Liver (tissue), 9 donors: ENCODE results near the gene PPM1L. TPM values are rescaled to one million over a fixed set of nuclear protein-coding genes. Genes with fewer than 3 reads are reported as not detected.

Experiments
- DNase-seq: peaks from one replicate; pipeline ENCODE4 v3.0.0-alpha.2; 2017; ENCODE audit warnings: low spot score
- H3K27ac ChIP-seq, 2 donors: one replicate each; pipeline ENCODE4 v1.7.0; 2013; ENCODE audit warnings: inconsistent platforms in 2 of 2, low read length in 2 of 2, control low read depth in 1 of 2, low read depth in 1 of 2, mild to moderate bottlenecking in 1 of 2
- H3K27me3 ChIP-seq, 4 donors: one replicate each; pipeline versions ENCODE4 v1.6.1 to v1.7.0; 2013; ENCODE audit warnings: low read length in 3 of 4, inconsistent platforms in 1 of 4, mild to moderate bottlenecking in 1 of 4, moderate library complexity in 1 of 4; ENCODE audit not compliant: control insufficient read depth in 4 of 4, insufficient read depth in 4 of 4
- H3K36me3 ChIP-seq, 4 donors: one replicate each; pipeline versions ENCODE4 v1.6.1 to v1.7.0; 2013; ENCODE audit warnings: low read length in 3 of 4, mild to moderate bottlenecking in 3 of 4, low read depth in 1 of 4, moderate library complexity in 1 of 4; ENCODE audit not compliant: control insufficient read depth in 4 of 4, insufficient read depth in 3 of 4
- H3K4me1 ChIP-seq, 4 donors: one replicate each; pipeline versions ENCODE4 v1.6.1 to v1.7.0; 2013; ENCODE audit warnings: low read length in 3 of 4, mild to moderate bottlenecking in 3 of 4, moderate library complexity in 1 of 4; ENCODE audit not compliant: control insufficient read depth in 4 of 4, insufficient read depth in 4 of 4
- H3K4me3 ChIP-seq, 3 donors: one replicate each; pipeline versions ENCODE4 v1.6.1 to v1.7.0; 2013; ENCODE audit warnings: low read length in 3 of 3, control low read depth in 1 of 3, low read depth in 1 of 3, mild to moderate bottlenecking in 1 of 3
- H3K9ac ChIP-seq, 2 donors: one replicate each; pipeline ENCODE4 v1.7.0; 2013; ENCODE audit warnings: low read length in 2 of 2, mild to moderate bottlenecking in 2 of 2, moderate library complexity in 2 of 2, control low read depth in 1 of 2, low read depth in 1 of 2
- H3K9me3 ChIP-seq, 4 donors: one replicate each; pipeline versions ENCODE4 v1.6.1 to v1.7.0; 2013; ENCODE audit warnings: low read length in 3 of 4; ENCODE audit not compliant: control insufficient read depth in 4 of 4
- CTCF ChIP-seq: fragments of 150-350 bp; IDR thresholded peaks from 2 replicates; pipeline ENCODE4 v1.5.1; 2017; ENCODE audit warnings: improper control_type of control experiment, low read depth, low read length; ENCODE audit not compliant: missing input control
- FOXA1 ChIP-seq: IDR thresholded peaks from 2 replicates; pipeline ENCODE4 v1.6.1; 2016; ENCODE audit warnings: antibody characterized with exemption
- FOXA2 ChIP-seq: IDR thresholded peaks from 2 replicates; pipeline ENCODE4 v1.6.1; 2016; ENCODE audit warnings: antibody characterized with exemption
- GABPA ChIP-seq, 2 donors: IDR thresholded peaks in 1 of 2; conservative IDR thresholded peaks in 1 of 2; 2 replicates each; pipeline ENCODE4 v1.6.1; 2016; ENCODE audit warnings: antibody characterized with exemption in 2 of 2, mild to moderate bottlenecking in 1 of 2, moderate library complexity in 1 of 2
- HNF4A ChIP-seq, 2 donors: conservative IDR thresholded peaks; 2 replicates each; pipeline ENCODE4 v1.6.1; 2016; ENCODE audit warnings: antibody characterized with exemption in 2 of 2, mild to moderate bottlenecking in 2 of 2
- HNF4G ChIP-seq: IDR thresholded peaks from 2 replicates; pipeline ENCODE4 v1.6.1; 2016; ENCODE audit warnings: antibody characterized with exemption
- JUND ChIP-seq, 2 donors: IDR thresholded peaks; 2 replicates each; pipeline ENCODE4 v1.6.1; 2016; ENCODE audit warnings: antibody characterized with exemption in 2 of 2
- MAX ChIP-seq: IDR thresholded peaks from 2 replicates; pipeline ENCODE4 v1.6.1; 2016; ENCODE audit warnings: antibody characterized with exemption
- NR2F2 ChIP-seq: IDR thresholded peaks from 2 replicates; pipeline ENCODE4 v1.6.1; 2016; ENCODE audit warnings: antibody characterized with exemption
- RAD21 ChIP-seq, 2 donors: IDR thresholded peaks; 2 replicates each; pipeline ENCODE4 v1.6.1; 2016; ENCODE audit warnings: antibody characterized with exemption in 2 of 2, mild to moderate bottlenecking in 2 of 2
- REST ChIP-seq: IDR thresholded peaks from 2 replicates; pipeline ENCODE4 v1.6.1; 2016; ENCODE audit warnings: antibody characterized with exemption, mild to moderate bottlenecking
- RXRA ChIP-seq, 2 donors: IDR thresholded peaks; 2 replicates each; pipeline ENCODE4 v1.6.1; 2017 to 2018; ENCODE audit warnings: antibody characterized with exemption in 2 of 2, mild to moderate bottlenecking in 1 of 2
- SP1 ChIP-seq: IDR thresholded peaks from 2 replicates; pipeline ENCODE4 v1.6.1; 2018; ENCODE audit warnings: antibody characterized with exemption, mild to moderate bottlenecking
- TAF1 ChIP-seq: conservative IDR thresholded peaks from 2 replicates; pipeline ENCODE4 v1.6.1; 2016; ENCODE audit warnings: antibody characterized with exemption, mild to moderate bottlenecking
- YY1 ChIP-seq: IDR thresholded peaks from 2 replicates; pipeline ENCODE4 v1.6.1; 2016; ENCODE audit warnings: antibody characterized with exemption, mild to moderate bottlenecking
- WGBS: extraction: QIAGEN DNeasy Blood & Tissue Kit; methylation state at CpG from one replicate; pipeline ENCODE4 v1.1.7; 2013; 5-methylcytosine and 5-hydroxymethylcytosine counted together
- polyA plus RNA-seq, 2 donors: library from polyadenylated mRNA; stranded (reverse) in 1 of 2; unstranded in 1 of 2; fragments of 200-250 nt in 1 of 2; fragments of >200 nt in 1 of 2; fragmentation: Nextera tagmentation in 1 of 2; extraction: Ambion mirVana in 1 of 2; gene quantifications; one replicate each; pipeline versions ENCODE4 v1.2.1 to v1.2.3, GENCODE V29; 2013 to 2015
- total RNA-seq, 2 donors: library from RNA; depleted of rRNA; stranded (reverse); fragments of >200 nt; gene quantifications; one replicate each; pipeline ENCODE4 v1.2.3, GENCODE V29; 2014
- TF ChIP-seq, protein P1 (sequence below): IDR thresholded peaks from 2 replicates; pipeline ENCODE4 v1.6.1; 2016; ENCODE audit warnings: antibody characterized with exemption
- donor health status: healthy.
- donor health status: healthy.
- donor health status: healthy.
- donor health status: healthy.
- donor health status: healthy.

PPM1L gene
- total and polyA plus RNA-seq, 4 donors: 1.6 to 8.5 (median 4.8) TPM

GRCh38 chr3:160869825-160870224, 113.8 kb downstream of the PPM1L start (continued):
- TF ChIP-seq RXRA (IDR thresholded peaks at IDR 0.05) (peak; percentile 39 to 74), JUND (IDR thresholded peaks at IDR 0.05) (peak in 1 of 2 donors; percentile 35), FOXA2 (no peak), TAF1 (no peak), NR2F2 (no peak), HNF4A (conservative IDR thresholded peaks at IDR 0.05) (peak; percentile 54 to 81), FOXA1 (no peak)
- TF ChIP-seq, protein P1, sequence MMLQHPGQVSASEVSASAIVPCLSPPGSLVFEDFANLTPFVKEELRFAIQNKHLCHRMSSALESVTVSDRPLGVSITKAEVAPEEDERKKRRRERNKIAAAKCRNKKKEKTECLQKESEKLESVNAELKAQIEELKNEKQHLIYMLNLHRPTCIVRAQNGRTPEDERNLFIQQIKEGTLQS: no peak

DNA sequence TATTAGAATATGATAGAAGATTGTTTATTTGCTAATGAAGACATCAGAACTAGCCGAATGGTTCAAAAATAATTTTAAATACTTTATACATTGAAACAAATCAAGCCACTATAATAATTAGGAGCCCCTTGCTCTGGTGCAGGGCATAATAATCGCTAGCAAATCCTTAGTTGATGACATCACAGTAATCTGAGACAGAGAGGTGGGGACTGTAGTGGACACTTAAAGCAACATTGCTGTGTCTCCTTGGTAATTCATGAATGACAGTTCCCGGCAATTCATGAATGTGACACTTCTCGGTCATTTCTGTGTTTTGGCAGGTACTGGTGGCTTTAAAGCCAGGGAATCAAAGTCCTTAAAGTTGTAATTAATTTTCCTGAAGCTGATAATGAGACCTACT, 114.3 kb downstream of the PPM1L start:
- no peak overlapping the region for H3K9ac ChIP-seq
- no peaks in the 10 kb centered on the region for H3K9me3 ChIP-seq
- H3K4me1 ChIP-seq: peaks cover 0 to 10% (median 4%) of the 10 kb centered on the region in 4 donors
- H3K27ac ChIP-seq: no peak overlapping the region
- no peak for DNase-seq
- TF ChIP-seq GABPA (IDR thresholded peaks at IDR 0.05 in 1 of 2, conservative IDR thresholded peaks at IDR 0.05 in 1 of 2): no peak
- no peak for TF ChIP-seq YY1
- TF ChIP-seq FOXA1: no peak
- no peak for TF ChIP-seq CTCF
- TF ChIP-seq TAF1: no peak
- TF ChIP-seq RXRA (IDR thresholded peaks at IDR 0.05): no peak
- no peak for TF ChIP-seq FOXA2
- TF ChIP-seq MAX: no peak
- TF ChIP-seq HNF4G: no peak
- TF ChIP-seq JUND (IDR thresholded peaks at IDR 0.05): no peak
- TF ChIP-seq SP1: no peak
- no peak for TF ChIP-seq HNF4A (conservative IDR thresholded peaks at IDR 0.05)
- no peak for TF ChIP-seq RAD21 (IDR thresholded peaks at IDR 0.05)
- TF ChIP-seq, protein P1: no peak
- 73% methylated on average over 4 of the region's 4 CpGs for WGBS
- H3K27me3 ChIP-seq: no peaks in the 10 kb centered on the region
- no peak overlapping the region for H3K4me3 ChIP-seq
- H3K36me3 ChIP-seq: no peaks in the 10 kb centered on the region

DNA sequence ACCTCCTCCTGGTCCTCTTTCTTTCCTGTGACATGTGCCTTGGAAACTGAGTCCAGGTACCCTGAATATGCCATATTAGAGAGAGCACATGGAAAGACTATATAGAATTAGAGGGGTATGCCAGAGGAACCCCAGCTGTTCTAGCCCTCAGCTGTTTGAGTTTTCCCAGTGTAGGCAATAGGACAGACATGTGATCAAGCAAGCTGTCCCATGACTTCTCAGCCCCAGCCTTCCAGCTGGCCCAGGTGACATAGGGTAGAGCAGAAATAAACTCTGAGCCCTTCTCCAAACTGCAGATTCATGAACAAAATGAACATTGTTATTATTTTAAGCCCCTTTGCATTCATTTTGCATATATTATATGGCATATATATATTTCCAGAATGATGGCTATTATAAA, 118.7 kb downstream of the PPM1L start:
- no peaks in the 10 kb centered on the region for H3K27me3 ChIP-seq
- H3K9ac ChIP-seq: no peak overlapping the region
- H3K36me3 ChIP-seq: no peaks in the 10 kb centered on the region
- no peak for DNase-seq
- peaks cover 0 to 4% (median 0%) of the 10 kb centered on the region in 4 donors for H3K9me3 ChIP-seq
- H3K27ac ChIP-seq: no peak overlapping the region
- H3K4me1 ChIP-seq: peaks cover 0 to 13% (median 4%) of the 10 kb centered on the region in 4 donors
- no peak for TF ChIP-seq FOXA1
- no peak for TF ChIP-seq REST
- TF ChIP-seq HNF4G: no peak
- TF ChIP-seq NR2F2: no peak
- H3K4me3 ChIP-seq: no peak overlapping the region
